ENCODE results near the gene SIRT5. TPM values are rescaled to one million over a fixed set of nuclear protein-coding genes. Genes with fewer than 3 reads are reported as not detected.

The SIRT5 gene
- total RNA-seq, 1 donor from 2014 or later: 7.1 TPM

DNA sequence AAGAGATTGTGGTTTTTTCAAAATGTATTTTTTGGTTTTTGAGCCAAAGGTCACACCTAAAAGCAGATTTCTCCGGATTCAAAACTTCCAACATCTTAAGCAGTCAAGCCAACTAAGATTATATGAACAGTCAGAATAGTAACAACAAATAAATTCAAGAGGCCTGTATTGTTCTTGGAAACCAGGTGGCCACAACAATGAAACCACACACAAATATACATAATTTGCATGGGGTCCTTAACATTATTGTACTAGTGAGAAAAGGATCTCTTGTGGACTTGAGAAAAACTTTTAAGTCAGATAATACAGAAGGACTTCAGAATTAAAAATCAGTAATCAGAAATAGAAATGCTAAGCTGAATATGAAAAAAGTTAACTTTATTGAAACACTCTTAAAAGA is 81.3 kb downstream of the SIRT5 start:
- intact Hi-C loops (cut with DNase I): no loop called here
- TF ChIP-seq CTCF (IDR thresholded peaks at IDR 0.05): no peak
- TF ChIP-seq POLR2A (IDR thresholded peaks at IDR 0.05): no peak
- no peak for DNase-seq (ENCODE audit: extremely low spot score in 2 of 2)
- H3K9me3 ChIP-seq: no peaks in the 10 kb centered on the region
- peaks cover 23% of the 10 kb centered on the region for H3K4me1 ChIP-seq
- H3K27ac ChIP-seq: no peak overlapping the region
- H3K4me3 ChIP-seq: no peak overlapping the region
- H3K27me3 ChIP-seq: no peaks in the 10 kb centered on the region
- peaks cover 0 to 13% of the 10 kb centered on the region in 2 donors for H3K36me3 ChIP-seq

GRCh38 chr6:13660273-13660672 is 85.9 kb downstream of the SIRT5 start:
- no peak for DNase-seq (ENCODE audit: extremely low spot score in 2 of 2)

DNA sequence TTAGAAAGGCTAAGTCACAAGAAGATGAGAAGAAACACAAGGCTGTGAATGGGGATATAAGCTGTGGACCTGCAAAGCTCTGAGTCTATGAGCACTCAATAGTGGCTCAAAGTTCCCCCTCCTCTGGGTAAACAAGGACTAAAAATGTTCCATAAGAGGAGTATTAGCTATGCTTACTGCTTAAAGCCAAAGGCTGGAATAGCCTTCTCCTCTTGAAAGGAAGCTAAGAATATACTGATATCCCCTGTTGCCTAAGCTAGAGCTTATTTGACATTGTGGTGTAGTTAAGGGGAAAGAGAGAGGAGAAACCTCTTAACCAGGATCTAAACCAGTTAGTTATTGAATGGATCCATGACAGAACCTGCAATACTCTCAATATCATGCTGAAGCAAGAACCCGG is 86.5 kb downstream of the SIRT5 start:
- TF ChIP-seq POLR2A (IDR thresholded peaks at IDR 0.05): no peak
- no peak for TF ChIP-seq CTCF (IDR thresholded peaks at IDR 0.05)
- TF ChIP-seq POLR2AphosphoS5 (IDR thresholded peaks at IDR 0.05; ENCODE audit: insufficient read depth in 1 of 2, low read depth in 1 of 2): no peak
- Histone ChIP-seq H3K27me3 (no peaks in the 10 kb centered on the region), H3K9me3 (no peaks in the 10 kb centered on the region), H3K27ac (no peak overlapping the region), H3K36me3 (peaks cover 0 to 2% of the 10 kb centered on the region in 2 donors), H3K4me3 (no peak overlapping the region), H3K4me1 (peaks cover 70% of the 10 kb centered on the region)
- DNase-seq (ENCODE audit: extremely low spot score in 2 of 2): no peak
- intact Hi-C loops (cut with DNase I): no loop called here

More at GRCh38 chr6:13660273-13660672, 85.9 kb downstream of the SIRT5 start:
- H3K4me3 ChIP-seq: no peak overlapping the region
- H3K27me3 ChIP-seq: no peaks in the 10 kb centered on the region
- intact Hi-C loops (cut with DNase I): no loop called here
- H3K36me3 ChIP-seq: peaks cover 0 to 6% of the 10 kb centered on the region in 2 donors
- H3K27ac ChIP-seq: no peak overlapping the region
- H3K9me3 ChIP-seq: no peaks in the 10 kb centered on the region
- TF ChIP-seq CTCF (IDR thresholded peaks at IDR 0.05) (no peak), POLR2AphosphoS5 (IDR thresholded peaks at IDR 0.05; ENCODE audit: insufficient read depth in 1 of 2, low read depth in 1 of 2) (no peak), POLR2A (IDR thresholded peaks at IDR 0.05) (no peak)
- H3K4me1 ChIP-seq: peaks cover 63% of the 10 kb centered on the region

DNA sequence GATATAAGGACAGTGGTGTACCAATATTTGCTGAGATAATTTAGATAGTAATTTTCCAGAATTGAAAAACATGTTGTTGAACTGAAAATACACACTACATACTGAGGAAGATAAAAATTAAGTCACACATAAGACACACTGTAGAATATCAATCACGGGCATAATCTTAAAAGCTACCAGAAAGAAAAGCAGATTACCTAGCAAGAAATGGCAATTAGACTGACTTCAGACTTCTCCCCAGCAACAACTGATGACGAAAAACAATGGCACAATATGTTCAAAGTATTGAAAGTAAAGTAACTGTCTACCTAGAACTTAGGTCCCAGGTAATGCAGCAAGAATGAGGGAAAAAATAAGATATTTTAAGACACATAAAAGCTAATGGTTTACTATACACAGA is 87.2 kb downstream of the SIRT5 start:
- no peak overlapping the region for H3K27ac ChIP-seq
- no peak for DNase-seq (ENCODE audit: extremely low spot score in 2 of 2)
- TF ChIP-seq POLR2AphosphoS5 (IDR thresholded peaks at IDR 0.05; ENCODE audit: insufficient read depth in 1 of 2, low read depth in 1 of 2): no peak
- TF ChIP-seq POLR2A (IDR thresholded peaks at IDR 0.05): no peak
- no peak for TF ChIP-seq CTCF (IDR thresholded peaks at IDR 0.05)
- intact Hi-C loops (cut with DNase I): no loop called here
- no peaks in the 10 kb centered on the region for H3K36me3 ChIP-seq
- H3K4me1 ChIP-seq: peaks cover 77% of the 10 kb centered on the region
- no peaks in the 10 kb centered on the region for H3K9me3 ChIP-seq
- H3K4me3 ChIP-seq: no peak overlapping the region
- H3K27me3 ChIP-seq: no peaks in the 10 kb centered on the region

GRCh38 chr6:13662651-13663334 is 88.4 kb downstream of the SIRT5 start:
- intact Hi-C loops (cut with DNase I): no loop called here
- no peak for DNase-seq (ENCODE audit: extremely low spot score in 2 of 2)
- no peaks in the 10 kb centered on the region for H3K27me3 ChIP-seq
- no peaks in the 10 kb centered on the region for H3K36me3 ChIP-seq
- H3K4me1 ChIP-seq: peaks cover 86% of the 10 kb centered on the region
- no peak overlapping the region for H3K4me3 ChIP-seq
- no peaks in the 10 kb centered on the region for H3K9me3 ChIP-seq
- no peak overlapping the region for H3K27ac ChIP-seq
- no peak for TF ChIP-seq POLR2A (IDR thresholded peaks at IDR 0.05)
- TF ChIP-seq CTCF (IDR thresholded peaks at IDR 0.05): no peak
- TF ChIP-seq POLR2AphosphoS5 (IDR thresholded peaks at IDR 0.05; ENCODE audit: insufficient read depth in 1 of 2, low read depth in 1 of 2): no peak

Measured in vagina (tissue), 2 donors.